ENCODE measurements around the gene BARHL2. TPM values are rescaled to one million over a fixed set of nuclear protein-coding genes. Genes with fewer than 3 reads are reported as not detected.

BARHL2 gene
- total and polyA plus RNA-seq, 2 donors from 2014 or later, result not detected

- Histone ChIP-seq H3K4me1 (ENCODE audit: control insufficient read depth in 2 of 3, insufficient read depth in 2 of 3, low read depth in 1 of 3, low read length in 3 of 3) (no peaks in the 10 kb centered on the region), H3K27ac (ENCODE audit: low read depth in 2 of 2, low read length in 2 of 2) (no peak overlapping the region), H3K27me3 (ENCODE audit: control insufficient read depth, insufficient read depth, low read length) (peaks cover 56% of the 10 kb centered on the region), H3K9me3 (ENCODE audit: control insufficient read depth in 2 of 3, insufficient read depth in 1 of 3, low read length in 3 of 3) (no peaks in the 10 kb centered on the region), H3K9ac (ENCODE audit: low read length in 3 of 3) (no peak overlapping the region), H3K4me3 (ENCODE audit: low read length in 3 of 3) (peak overlapping the region in 1 of 3 donors; percentile 47), H3K36me3 (ENCODE audit: control insufficient read depth in 2 of 3, insufficient read depth in 3 of 3, low read length in 3 of 3) (no peaks in the 10 kb centered on the region)
- peak; percentile 62 to 82 (median 69) for DNase-seq
- TF ChIP-seq CTCF (IDR thresholded peaks at IDR 0.05; ENCODE audit: borderline replicate concordance, extremely low read depth, insufficient read depth), result no peak
- no peak for FAIRE-seq
- intact Hi-C loops (cut with DNase I), result no loop called here
Measured at GRCh38 chr1:90706437-90707362, 10.4 kb downstream of the BARHL2 start.

- Histone ChIP-seq H3K4me1 (ENCODE audit: control insufficient read depth in 2 of 3, insufficient read depth in 2 of 3, low read depth in 1 of 3, low read length in 3 of 3) (no peaks in the 10 kb centered on the region), H3K27ac (ENCODE audit: low read depth in 2 of 2, low read length in 2 of 2) (no peak overlapping the region), H3K9me3 (ENCODE audit: control insufficient read depth in 2 of 3, insufficient read depth in 1 of 3, low read length in 3 of 3) (no peaks in the 10 kb centered on the region), H3K4me3 (ENCODE audit: low read length in 3 of 3) (no peak overlapping the region), H3K36me3 (ENCODE audit: control insufficient read depth in 2 of 3, insufficient read depth in 3 of 3, low read length in 3 of 3) (no peaks in the 10 kb centered on the region), H3K27me3 (ENCODE audit: control insufficient read depth, insufficient read depth, low read length) (peaks cover 50% of the 10 kb centered on the region), H3K9ac (ENCODE audit: low read length in 3 of 3) (no peak overlapping the region)
- DNase-seq (no peak), FAIRE-seq (no peak)
- intact Hi-C loops (cut with DNase I), result no loop called here
- no peak for TF ChIP-seq CTCF (IDR thresholded peaks at IDR 0.05; ENCODE audit: borderline replicate concordance, extremely low read depth, insufficient read depth)
Measured at GRCh38 chr1:90705956-90706355, 11.1 kb downstream of the BARHL2 start.

GRCh38 chr1:90704817-90705216, 12.3 kb downstream of the BARHL2 start:
- H3K27me3 ChIP-seq (ENCODE audit: control insufficient read depth, insufficient read depth, low read length), result peaks cover 42% of the 10 kb centered on the region
- no peak for TF ChIP-seq CTCF (IDR thresholded peaks at IDR 0.05; ENCODE audit: borderline replicate concordance, extremely low read depth, insufficient read depth)
- no peak for FAIRE-seq
- H3K36me3 ChIP-seq (ENCODE audit: control insufficient read depth in 2 of 3, insufficient read depth in 3 of 3, low read length in 3 of 3), result no peaks in the 10 kb centered on the region
- H3K27ac ChIP-seq (ENCODE audit: low read depth in 2 of 2, low read length in 2 of 2), result no peak overlapping the region
- no peaks in the 10 kb centered on the region for H3K9me3 ChIP-seq (ENCODE audit: control insufficient read depth in 2 of 3, insufficient read depth in 1 of 3, low read length in 3 of 3)
- DNase-seq, result no peak
- H3K4me3 ChIP-seq (ENCODE audit: low read length in 3 of 3), result no peak overlapping the region
- intact Hi-C loops (cut with DNase I), result no loop called here
- H3K9ac ChIP-seq (ENCODE audit: low read length in 3 of 3), result no peak overlapping the region
- H3K4me1 ChIP-seq (ENCODE audit: control insufficient read depth in 2 of 3, insufficient read depth in 2 of 3, low read depth in 1 of 3, low read length in 3 of 3), result no peaks in the 10 kb centered on the region
